T-cell (primary cell): ENCODE results near the gene FAM117B. TPM values are rescaled to one million over a fixed set of nuclear protein-coding genes. Genes with fewer than 3 reads are reported as not detected.
"Not testable (repeated sequence)": the region's sequence is repeated elsewhere in the genome, so short reads cannot be mapped to it uniquely, and the experiment has no call there.

Experiments
- ATAC-seq, 4 experiments: fragments of 200-7000 bp in 3 of 4; fragments of 150-1000 bp in 1 of 4; cut with Tn5 transposase; replicated peaks in 1 of 4; 1 replicate in 3 of 4; 2 replicates in 1 of 4; pipeline ENCODE4 v1.10.0; 2021; ENCODE audit warnings: moderate library complexity in 3 of 4, mild to moderate bottlenecking in 2 of 4, moderate number of reproducible peaks in 1 of 4
- CTCF ChIA-PET, 2 donors: fragments of 300-600 bp; sonication (Branson Sonifier 250); formaldehyde crosslinking; loops; one replicate each; lab custom pipeline; 2022; ENCODE audit warnings: antibody characterized with exemption in 2 of 2; lab: Charles Lee
- POLR2A ChIA-PET, 2 donors: fragments of 300-600 bp; sonication (Branson Sonifier 250); formaldehyde crosslinking; loops; one replicate each; lab custom pipeline; 2022; ENCODE audit warnings: antibody characterized with exemption in 2 of 2; lab: Charles Lee
- DNase-seq, 35 experiments: peaks; one replicate each; pipeline versions ENCODE4 v3.0.0 to v3.0.0-alpha.2; 2013 to 2023
- H3K27ac ChIP-seq: one replicate; pipeline ENCODE4 v1.5.1; 2013; ENCODE audit warnings: low read length
- H3K27me3 ChIP-seq, 2 experiments: replicated peaks in 1 of 2; 1 replicate in 1 of 2; 2 replicates in 1 of 2; pipeline versions ENCODE4 v1.6.1 to v1.7.0; 2013; ENCODE audit warnings: low read length in 1 of 2, mixed read lengths in 1 of 2; ENCODE audit not compliant: control insufficient read depth in 2 of 2, insufficient read depth in 2 of 2; ENCODE audit errors: extremely low read depth in 1 of 2
- H3K36me3 ChIP-seq, 2 donors: 1 replicate in 1 of 2; 2 replicates in 1 of 2; pipeline versions ENCODE4 v1.6.1 to v1.7.0; 2013; ENCODE audit warnings: low read length in 1 of 2; ENCODE audit not compliant: control insufficient read depth in 2 of 2, insufficient read depth in 1 of 2; ENCODE audit errors: extremely low read depth in 1 of 2
- H3K4me1 ChIP-seq, 2 experiments: 1 replicate in 1 of 2; 2 replicates in 1 of 2; pipeline versions ENCODE4 v1.6.1 to v1.7.0; 2013; ENCODE audit warnings: low read length in 2 of 2, mixed read lengths in 1 of 2; ENCODE audit not compliant: insufficient read depth in 2 of 2, control insufficient read depth in 1 of 2; ENCODE audit errors: extremely low read depth in 1 of 2
- H3K4me3 ChIP-seq, 2 donors: 1 replicate in 1 of 2; 2 replicates in 1 of 2; pipeline versions ENCODE4 v1.5.1 to v1.7.0; 2013; ENCODE audit warnings: mild to moderate bottlenecking in 2 of 2, low read length in 1 of 2, moderate library complexity in 1 of 2; ENCODE audit not compliant: control insufficient read depth in 1 of 2; ENCODE audit errors: extremely low read depth in 1 of 2
- H3K9me3 ChIP-seq: 2 replicates; pipeline ENCODE4 v1.7.0; 2013
- H3K27ac Mint-ChIP-seq, 2 donors: one replicate each; pipeline ENCODE4 v1.8.0; 2020 to 2021; ENCODE audit warnings: mild to moderate bottlenecking in 2 of 2, mixed read lengths in 2 of 2
- H3K27me3 Mint-ChIP-seq, 2 donors: one replicate each; pipeline ENCODE4 v1.8.0; 2021 to 2022; ENCODE audit warnings: mixed read lengths in 2 of 2
- H3K36me3 Mint-ChIP-seq: one replicate; pipeline ENCODE4 v1.8.0; 2021; ENCODE audit warnings: mixed read lengths
- H3K4me1 Mint-ChIP-seq, 3 donors: one replicate each; pipeline ENCODE4 v1.8.0; 2020 to 2022; ENCODE audit warnings: mixed read lengths in 3 of 3, mild to moderate bottlenecking in 1 of 3
- H3K4me3 Mint-ChIP-seq, 3 donors: one replicate each; pipeline ENCODE4 v1.8.0; 2020 to 2022; ENCODE audit warnings: mild to moderate bottlenecking in 3 of 3, mixed read lengths in 3 of 3, moderate library complexity in 3 of 3
- H3K9me3 Mint-ChIP-seq, 3 donors: one replicate each; pipeline ENCODE4 v1.8.0; 2020 to 2022; ENCODE audit warnings: mixed read lengths in 3 of 3
- WGBS: methylation state at CpG from one replicate; pipeline ENCODE4 v1.1.5; 2013; ENCODE audit warnings: missing lambda C conversion rate; ENCODE audit not compliant: insufficient coverage; 5-methylcytosine and 5-hydroxymethylcytosine counted together
- total RNA-seq, 35 experiments: library from RNA in 6 of 35; stranded (reverse) in 6 of 35; fragments of 120-200 nt in 1 of 35; gene quantifications; one replicate each; pipeline versions ENCODE4 v1.2.1 to v1.2.4 and lab custom pipeline; 2013 to 2026

FAM117B gene
- total RNA-seq, 5 donors from 2014 or later (not counting 1 experiment from before 2014, with no cell fraction given) = 23.6 to 44.0 (median 28.4) TPM

DNA sequence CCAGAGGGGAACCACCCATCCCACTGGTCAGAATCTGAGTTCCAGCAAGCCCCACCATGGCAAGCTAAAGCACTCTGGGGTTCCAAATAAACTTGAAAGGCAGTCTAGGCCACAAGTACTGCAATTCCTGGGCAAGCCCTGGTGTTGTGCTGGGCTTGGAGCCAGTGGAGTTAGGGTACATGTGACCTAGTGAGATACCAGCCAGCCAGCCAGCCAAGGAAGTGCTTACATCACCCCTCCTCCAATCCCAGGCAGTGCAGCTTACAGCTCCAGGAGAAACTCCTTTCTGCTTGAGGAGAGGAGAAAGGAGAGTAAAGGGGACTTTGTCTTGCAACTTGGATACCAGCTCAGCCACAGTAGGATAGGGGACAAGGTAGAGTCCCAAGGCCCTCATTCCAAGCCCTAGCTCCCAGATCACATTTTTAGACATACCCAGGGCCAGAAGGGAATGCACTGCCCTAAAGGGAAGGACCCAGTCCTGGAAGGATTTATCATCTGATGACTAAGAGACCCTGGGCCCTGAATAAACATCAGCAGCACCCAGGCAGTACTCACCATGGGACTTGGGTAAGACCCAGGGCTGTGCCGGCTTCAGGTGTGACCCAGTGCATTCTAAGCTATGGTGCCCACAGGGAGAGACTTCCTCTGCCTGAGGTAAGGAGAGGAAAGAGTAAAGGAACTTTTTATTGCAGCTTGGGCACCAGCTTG lies 172.8 kb downstream of the FAM117B start:
- H3K4me3 ChIP-seq, H3K4me1 Mint-ChIP-seq, H3K9me3 ChIP-seq, H3K9me3 Mint-ChIP-seq, DNase-seq, H3K27ac ChIP-seq, H3K4me3 Mint-ChIP-seq, POLR2A ChIA-PET, H3K4me1 ChIP-seq, H3K36me3 ChIP-seq, H3K27me3 ChIP-seq, H3K27ac Mint-ChIP-seq, H3K27me3 Mint-ChIP-seq, ATAC-seq: not testable (repeated sequence)
- WGBS = 100% methylated on average over 1 of the region's 1 CpG
- CTCF ChIA-PET = interaction anchor here in 1 of 2 donors (0.6 kb wide), 1 partner anchor 215 kb away, joined by 3 read pairs; no protein-coding TSS in a partner anchor
- peaks cover 55% of the 10 kb centered on the region for H3K36me3 Mint-ChIP-seq

DNA sequence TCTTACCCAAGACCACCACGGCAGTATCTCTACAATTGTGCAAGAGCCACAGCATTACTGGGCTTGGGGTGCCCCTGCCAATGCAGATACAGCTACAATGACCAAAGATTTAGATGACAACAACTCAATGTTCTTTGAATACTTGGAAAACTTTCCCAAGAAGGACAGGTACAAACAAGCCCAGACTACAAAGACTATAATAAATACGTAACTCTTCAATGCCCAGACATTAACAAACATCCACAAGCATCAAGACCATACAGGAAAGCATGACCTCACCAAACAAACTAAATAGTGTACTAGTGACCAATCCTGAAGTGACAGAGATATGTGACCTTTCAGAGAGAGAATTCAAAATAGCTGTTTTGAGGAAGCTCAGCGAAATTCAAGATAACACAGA lies 174.0 kb downstream of the FAM117B start:
- H3K9me3 Mint-ChIP-seq = peaks cover 7 to 14% (median 11%) of the 10 kb centered on the region in 3 donors
- H3K27me3 ChIP-seq = no peaks in the 10 kb centered on the region

DNA sequence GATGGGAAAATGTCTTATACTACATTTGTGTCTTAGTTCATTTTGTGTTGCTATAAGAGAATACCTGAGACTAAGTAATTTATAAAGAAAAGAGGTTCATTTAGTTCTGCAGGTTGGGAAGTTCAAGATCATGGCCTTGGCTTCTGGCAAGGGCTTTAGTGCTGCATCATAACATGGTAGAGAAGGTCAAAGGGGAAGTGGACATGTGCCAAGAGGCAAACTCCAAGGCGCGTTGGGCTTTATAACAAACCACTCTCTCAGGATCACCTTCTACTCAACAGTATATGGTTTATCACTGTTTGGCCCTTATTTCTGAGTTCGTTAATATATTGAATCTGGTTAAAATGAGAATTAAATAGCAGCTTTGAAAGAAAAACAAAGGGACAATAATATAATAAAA lies 178.6 kb downstream of the FAM117B start:
- ATAC-seq (no peak), DNase-seq (no peak)
- no peak overlapping the region for H3K27ac Mint-ChIP-seq
- Histone ChIP-seq H3K4me3 (no peak overlapping the region), H3K27me3 (no peaks in the 10 kb centered on the region), H3K27ac (no peak overlapping the region), H3K4me1 (no peaks in the 10 kb centered on the region), H3K36me3 (no peaks in the 10 kb centered on the region), H3K9me3 (no peaks in the 10 kb centered on the region)
- no peaks in the 10 kb centered on the region for H3K27me3 Mint-ChIP-seq
- ChIA-PET POLR2A (interaction anchor here in 1 of 2 donors (0.6 kb wide), 1 partner anchor 808 kb away, joined by 3 read pairs; no protein-coding TSS in a partner anchor), CTCF (no interaction called here)
- no peaks in the 10 kb centered on the region for H3K4me1 Mint-ChIP-seq
- no peak overlapping the region for H3K4me3 Mint-ChIP-seq
- no CpG with 5 or more reads among the region's 3 CpGs for WGBS
- H3K36me3 Mint-ChIP-seq = peaks cover 29% of the 10 kb centered on the region
- peaks cover 7 to 21% (median 20%) of the 10 kb centered on the region in 3 donors for H3K9me3 Mint-ChIP-seq

More for the DNA sequence above, 174.0 kb downstream of the FAM117B start:
- Mint-ChIP-seq H3K4me1 (no peaks in the 10 kb centered on the region), H3K27ac (no peak overlapping the region), H3K4me3 (no peak overlapping the region), H3K27me3 (no peaks in the 10 kb centered on the region), H3K36me3 (peaks cover 51% of the 10 kb centered on the region)
- POLR2A ChIA-PET = no interaction called here
- no CpG with 5 or more reads among the region's 3 CpGs for WGBS
- Histone ChIP-seq H3K36me3 (peaks cover 0 to 6% of the 10 kb centered on the region in 2 donors), H3K27ac (no peak overlapping the region), H3K9me3 (no peaks in the 10 kb centered on the region), H3K4me1 (no peaks in the 10 kb centered on the region), H3K4me3 (no peak overlapping the region)
- CTCF ChIA-PET = no interaction called here
- no peak for DNase-seq
- no peak for ATAC-seq

DNA sequence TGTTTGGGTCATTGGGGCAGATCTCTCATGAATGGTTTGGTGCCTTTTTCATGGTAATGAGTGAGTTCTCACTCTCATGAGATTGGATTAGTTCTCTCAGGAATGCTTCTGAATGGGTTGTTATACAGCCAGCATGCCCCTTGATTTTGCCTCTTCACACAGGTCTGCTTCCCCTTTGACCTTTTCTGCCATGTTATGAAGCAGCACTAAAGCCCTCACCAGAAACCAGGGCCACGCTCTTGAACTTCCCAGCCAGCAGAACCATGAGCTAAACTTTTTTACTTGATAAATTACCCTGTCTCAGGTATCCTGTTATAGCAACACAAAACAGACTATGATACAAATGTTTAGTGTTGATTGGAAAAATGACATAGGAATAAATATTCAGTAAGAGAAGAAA lies 179.5 kb downstream of the FAM117B start:
- CTCF ChIA-PET = no interaction called here
- no peak for ATAC-seq
- no CpG with 5 or more reads among the region's 1 CpG for WGBS

DNA sequence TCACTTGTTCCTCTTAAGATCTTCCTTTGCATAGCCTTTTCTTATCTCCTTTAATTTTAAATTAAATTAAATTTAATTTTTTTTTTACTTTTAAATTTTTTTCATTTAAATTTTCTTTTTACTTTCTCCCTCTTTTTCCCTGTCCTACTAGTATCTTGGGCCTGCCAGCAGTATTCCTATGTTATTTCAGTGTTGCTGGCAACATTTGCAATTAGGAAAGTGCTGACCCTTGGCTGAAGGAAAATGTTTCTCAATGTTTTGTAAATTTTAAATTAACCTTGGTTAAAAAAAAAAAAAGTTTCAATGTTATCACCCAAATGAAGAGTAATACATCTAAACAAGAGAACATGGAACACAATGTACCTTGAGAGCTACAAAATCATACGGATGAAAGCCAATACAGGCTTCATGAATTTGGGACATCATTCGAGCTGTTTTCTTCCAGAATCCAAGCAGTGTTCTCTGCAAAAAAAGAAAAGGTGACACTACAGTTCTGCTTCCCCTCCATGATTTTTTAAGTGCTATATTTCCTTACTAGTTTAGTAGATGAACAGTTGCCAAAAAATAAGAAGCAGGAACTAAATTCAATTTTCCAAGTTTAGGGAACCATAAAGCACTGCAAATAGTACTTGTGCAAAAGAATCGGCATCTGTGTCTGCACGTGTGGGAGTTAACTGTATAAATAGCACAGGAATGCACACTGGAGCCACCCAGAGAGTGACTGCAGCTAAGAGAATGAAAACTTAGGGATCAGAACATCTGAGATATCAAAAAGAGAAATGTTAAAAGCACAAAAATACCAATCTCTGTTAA lies 181.0 kb downstream of the FAM117B start:
- no peaks in the 10 kb centered on the region for H3K9me3 ChIP-seq
- H3K4me3 Mint-ChIP-seq = no peak overlapping the region
- 100% methylated on average over 2 of the region's 4 CpGs for WGBS
- no peaks in the 10 kb centered on the region for H3K27me3 ChIP-seq
- no peaks in the 10 kb centered on the region for H3K36me3 ChIP-seq
- no peak overlapping the region for H3K27ac Mint-ChIP-seq
- POLR2A ChIA-PET = no interaction called here
- H3K4me1 ChIP-seq = no peaks in the 10 kb centered on the region
- no peak for ATAC-seq
- CTCF ChIA-PET = interaction anchor here in 1 of 2 donors (0.6 to 0.7 kb wide), 2 partner anchors 56 to 323 kb away, joined by 3 to 4 read pairs; partner anchors contain the start of gene ICA1L
- no peaks in the 10 kb centered on the region for H3K27me3 Mint-ChIP-seq
- H3K4me3 ChIP-seq = no peak overlapping the region
- H3K36me3 Mint-ChIP-seq = peaks cover 20% of the 10 kb centered on the region
- H3K4me1 Mint-ChIP-seq = no peaks in the 10 kb centered on the region
- no peak overlapping the region for H3K27ac ChIP-seq
- peaks cover 0 to 17% (median 11%) of the 10 kb centered on the region in 3 donors for H3K9me3 Mint-ChIP-seq
- DNase-seq = no peak

More for the DNA sequence above, 179.5 kb downstream of the FAM117B start:
- no peaks in the 10 kb centered on the region for H3K9me3 ChIP-seq
- Mint-ChIP-seq H3K4me1 (no peaks in the 10 kb centered on the region), H3K36me3 (peaks cover 21% of the 10 kb centered on the region), H3K27me3 (no peaks in the 10 kb centered on the region), H3K9me3 (peaks cover 0 to 18% (median 14%) of the 10 kb centered on the region in 3 donors), H3K27ac (no peak overlapping the region), H3K4me3 (no peak overlapping the region)
- H3K4me1 ChIP-seq = no peaks in the 10 kb centered on the region
- DNase-seq = no peak
- POLR2A ChIA-PET = interaction anchor here in 1 of 2 donors (0.6 kb wide), 1 partner anchor 544 kb away, joined by 3 read pairs; no protein-coding TSS in a partner anchor
- H3K27ac ChIP-seq = no peak overlapping the region
- H3K4me3 ChIP-seq = no peak overlapping the region
- H3K27me3 ChIP-seq = no peaks in the 10 kb centered on the region
- no peaks in the 10 kb centered on the region for H3K36me3 ChIP-seq

DNA sequence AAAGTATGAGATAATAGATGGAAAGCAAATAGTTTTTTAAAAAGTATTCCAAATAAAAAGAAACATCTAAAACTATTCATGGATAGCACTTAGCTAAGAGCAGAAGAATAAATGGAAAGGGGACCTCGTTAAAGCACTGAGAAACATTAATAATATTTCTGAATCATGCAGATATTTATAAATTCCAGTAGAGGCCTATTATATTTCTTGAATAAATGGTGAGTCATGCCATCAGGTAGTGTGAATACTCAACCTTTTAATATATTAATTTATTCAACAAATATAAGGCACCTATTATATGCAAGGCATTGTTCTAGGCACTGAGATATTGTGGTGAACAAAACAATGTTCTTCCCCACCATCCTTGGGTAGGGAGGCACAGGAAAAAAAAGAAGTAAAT lies 183.0 kb downstream of the FAM117B start:
- POLR2A ChIA-PET = no interaction called here
- Histone ChIP-seq H3K36me3 (no peaks in the 10 kb centered on the region), H3K9me3 (no peaks in the 10 kb centered on the region), H3K4me3 (no peak overlapping the region), H3K27me3 (no peaks in the 10 kb centered on the region), H3K27ac (no peak overlapping the region), H3K4me1 (no peaks in the 10 kb centered on the region)
- Mint-ChIP-seq H3K9me3 (peaks cover 0 to 12% (median 11%) of the 10 kb centered on the region in 3 donors), H3K27ac (no peak overlapping the region), H3K36me3 (peaks cover 12% of the 10 kb centered on the region), H3K4me1 (no peaks in the 10 kb centered on the region), H3K27me3 (no peaks in the 10 kb centered on the region), H3K4me3 (no peak overlapping the region)
- ATAC-seq (no peak), DNase-seq (no peak)
- WGBS = no CpG with 5 or more reads among the region's 1 CpG
- CTCF ChIA-PET = interaction anchor here in 1 of 2 donors (0.5 kb wide), 1 partner anchor 623 kb away, joined by 5 read pairs; no protein-coding TSS in a partner anchor
